ENCODE results near the gene RALBP1. TPM values are rescaled to one million over a fixed set of nuclear protein-coding genes. Genes with fewer than 3 reads are reported as not detected.

Gene RALBP1
- total RNA-seq, 1 experiment from 2014 or later, result 66.2 TPM

- H3K9me2 ChIP-seq (ENCODE audit: insufficient read depth), result no peaks in the 10 kb centered on the region
Observed at GRCh38 chr18:9454061-9454703, 21.1 kb upstream of the RALBP1 start.

More at GRCh38 chr18:9454061-9454703, 21.1 kb upstream of the RALBP1 start:
- no TSS peak for BruUV-seq (replicated peaks)
- no peaks in the 10 kb centered on the region; a peak in 1 of 4 replicates for H3K9me3 ChIP-seq (ENCODE audit: control insufficient read depth in 1 of 2, insufficient read depth in 1 of 2, low read depth in 1 of 2, low read length in 2 of 2)
- H3K4me3 ChIP-seq (replicated peaks in 1 of 2; ENCODE audit: low read depth in 1 of 2, low read length in 2 of 2), result no peak overlapping the region
- intact Hi-C loops (cut with micrococcal nuclease), result no loop called here
- no peaks in the 10 kb centered on the region for H3K36me3 ChIP-seq (ENCODE audit: control insufficient read depth in 1 of 2, insufficient read depth in 2 of 2, low read length in 2 of 2)
- no peak overlapping the region for H2AFZ ChIP-seq (ENCODE audit: low read depth, low read length, poor library complexity, severe bottlenecking)
- ChIA-PET CTCF (interaction anchor here (0.9 kb wide), 1 partner anchor 9 kb away, joined by 3 read pairs; no protein-coding TSS in a partner anchor), RAD21 (ENCODE audit: low non-redundant PET in 1 of 2, low total read pairs in 2 of 2, uncharacterized antibody in 2 of 2, unreplicated experiment in 2 of 2) (no interaction called here), POLR2A (no interaction called here)
- TF ChIP-seq FOSL1 (IDR thresholded peaks at IDR 0.05; ENCODE audit: low read depth) (no peak), CEBPB (IDR thresholded peaks at IDR 0.05; ENCODE audit: low read depth) (no peak), CTCF (IDR thresholded peaks at IDR 0.05 in 2 of 3, conservative IDR thresholded peaks at IDR 0.05 in 1 of 3; ENCODE audit: borderline replicate concordance in 1 of 3, insufficient read depth in 1 of 3, low read depth in 2 of 3, low read length in 2 of 3) (no peak), CBX3 (IDR thresholded peaks at IDR 0.05; ENCODE audit: low read depth) (no peak), SIN3A (IDR thresholded peaks at IDR 0.05; ENCODE audit: low read depth) (no peak), REST (IDR thresholded peaks at IDR 0.05; ENCODE audit: low read depth) (no peak), EGR1 (IDR thresholded peaks at IDR 0.05; ENCODE audit: low read depth) (no peak), POLR2A (IDR thresholded peaks at IDR 0.05; ENCODE audit: borderline replicate concordance, extremely low read depth, insufficient read depth, insufficient read length) (no peak)
- H3K27me3 ChIP-seq (ENCODE audit: insufficient read depth, low read length), result no peaks in the 10 kb centered on the region
- no peak overlapping the region for H3K9ac ChIP-seq (ENCODE audit: low read length)
- ATAC-seq (no peak), DNase-seq (ENCODE audit: low read depth, low spot score) (no peak)
- H3K4me1 ChIP-seq (ENCODE audit: control insufficient read depth in 1 of 2, insufficient read depth in 2 of 2, low read length in 2 of 2), result no peaks in the 10 kb centered on the region
- H3K4me2 ChIP-seq (ENCODE audit: low read length), result no peak overlapping the region
- no peak overlapping the region for H3K27ac ChIP-seq (ENCODE audit: low read depth, low read length)
- no peaks in the 10 kb centered on the region for H4K20me1 ChIP-seq (ENCODE audit: insufficient read depth)
- H3K79me2 ChIP-seq (ENCODE audit: insufficient read depth, low read length), result no peaks in the 10 kb centered on the region
